ENCODE results near the gene IRS2.
A peak's percentile ranks its signal among the peaks of the same experiment; 100 is the strongest.

The IRS2 gene

GRCh38 chr13:109745060-109745459, 41.3 kb downstream of the IRS2 start:
- no peak for TF ChIP-seq CTCF (conservative IDR thresholded peaks at IDR 0.05; ENCODE audit: control insufficient read depth, insufficient read depth, low read depth, low read length)
- no peak overlapping the region for H3K4me3 ChIP-seq (ENCODE audit: control insufficient read depth, low read depth, low read length)
- no peak for DNase-seq (ENCODE audit: low read depth)

- DNase-seq (ENCODE audit: low read depth) = peak; percentile 82
- no peak overlapping the region for H3K4me3 ChIP-seq (ENCODE audit: control insufficient read depth, low read depth, low read length)
- TF ChIP-seq CTCF (conservative IDR thresholded peaks at IDR 0.05; ENCODE audit: control insufficient read depth, insufficient read depth, low read depth, low read length) = no peak
Measured at GRCh38 chr13:109744512-109745051, 41.8 kb downstream of the IRS2 start.

- peak; percentile 63 for DNase-seq (ENCODE audit: low read depth)
- TF ChIP-seq CTCF (conservative IDR thresholded peaks at IDR 0.05; ENCODE audit: control insufficient read depth, insufficient read depth, low read depth, low read length) = no peak
- no peak overlapping the region for H3K4me3 ChIP-seq (ENCODE audit: control insufficient read depth, low read depth, low read length)
Measured at GRCh38 chr13:109743706-109744453, 42.5 kb downstream of the IRS2 start.

- no peak for DNase-seq (ENCODE audit: low read depth)
- no peak overlapping the region for H3K4me3 ChIP-seq (ENCODE audit: control insufficient read depth, low read depth, low read length)
- TF ChIP-seq CTCF (conservative IDR thresholded peaks at IDR 0.05; ENCODE audit: control insufficient read depth, insufficient read depth, low read depth, low read length) = no peak
Measured at GRCh38 chr13:109741966-109742365, 44.4 kb downstream of the IRS2 start.

GRCh38 chr13:109740721-109741120, 45.7 kb downstream of the IRS2 start:
- no peak for TF ChIP-seq CTCF (conservative IDR thresholded peaks at IDR 0.05; ENCODE audit: control insufficient read depth, insufficient read depth, low read depth, low read length)
- DNase-seq (ENCODE audit: low read depth) = no peak
- H3K4me3 ChIP-seq (ENCODE audit: control insufficient read depth, low read depth, low read length) = no peak overlapping the region

GRCh38 chr13:109740121-109740520, 46.3 kb downstream of the IRS2 start:
- no peak overlapping the region for H3K4me3 ChIP-seq (ENCODE audit: control insufficient read depth, low read depth, low read length)
- DNase-seq (ENCODE audit: low read depth) = no peak
- no peak for TF ChIP-seq CTCF (conservative IDR thresholded peaks at IDR 0.05; ENCODE audit: control insufficient read depth, insufficient read depth, low read depth, low read length)
